ENCODE data around the gene RGS3. TPM values are rescaled to one million over a fixed set of nuclear protein-coding genes. Genes with fewer than 3 reads are reported as not detected.

Gene RGS3
- polyA plus RNA-seq, 1 experiment, result 41.0 TPM

DNA sequence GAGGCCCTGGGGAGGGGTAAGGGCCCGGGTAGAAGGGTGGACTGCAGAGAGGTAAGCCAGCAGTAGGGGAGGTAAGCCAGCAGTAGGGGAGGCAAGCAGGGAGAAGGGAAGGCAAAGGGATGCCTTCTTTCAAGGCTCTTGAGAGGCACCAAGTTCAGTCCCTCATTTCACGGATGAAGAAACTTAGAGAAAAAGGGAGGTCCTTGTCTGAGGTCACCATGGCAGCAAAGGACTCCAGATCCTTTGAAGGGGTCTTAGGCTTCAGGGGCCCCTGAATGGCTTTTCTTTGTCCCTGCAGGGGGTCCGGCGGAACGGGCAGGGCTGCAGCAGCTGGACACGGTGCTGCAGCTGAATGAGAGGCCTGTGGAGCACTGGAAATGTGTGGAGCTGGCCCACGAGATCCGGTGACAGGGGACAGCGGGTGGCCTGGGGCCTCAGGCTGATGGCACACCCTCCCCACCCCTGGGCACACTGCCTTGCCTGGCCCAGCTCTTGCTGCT, 42.6 kb downstream of the RGS3 start:
- CTCF ChIA-PET, result no interaction called here
- H3K27me3 ChIP-seq (ENCODE audit: control insufficient read depth, insufficient read depth, low read length), result no peaks in the 10 kb centered on the region

GRCh38 chr9:113507256-113507655, 43.7 kb downstream of the RGS3 start:
- CTCF ChIA-PET, result no interaction called here
- H3K4me3 ChIP-seq (ENCODE audit: low read depth, low read length), result no peak overlapping the region
- no peak for DNase-seq (ENCODE audit: low read depth, low spot score)
- no peaks in the 10 kb centered on the region; the same call in 1 of the 2 replicates for H3K9me3 ChIP-seq (ENCODE audit: control insufficient read depth, insufficient read depth, low read length)
- no peaks in the 10 kb centered on the region for H3K27me3 ChIP-seq (ENCODE audit: control insufficient read depth, insufficient read depth, low read length)
- TF ChIP-seq, protein P1, sequence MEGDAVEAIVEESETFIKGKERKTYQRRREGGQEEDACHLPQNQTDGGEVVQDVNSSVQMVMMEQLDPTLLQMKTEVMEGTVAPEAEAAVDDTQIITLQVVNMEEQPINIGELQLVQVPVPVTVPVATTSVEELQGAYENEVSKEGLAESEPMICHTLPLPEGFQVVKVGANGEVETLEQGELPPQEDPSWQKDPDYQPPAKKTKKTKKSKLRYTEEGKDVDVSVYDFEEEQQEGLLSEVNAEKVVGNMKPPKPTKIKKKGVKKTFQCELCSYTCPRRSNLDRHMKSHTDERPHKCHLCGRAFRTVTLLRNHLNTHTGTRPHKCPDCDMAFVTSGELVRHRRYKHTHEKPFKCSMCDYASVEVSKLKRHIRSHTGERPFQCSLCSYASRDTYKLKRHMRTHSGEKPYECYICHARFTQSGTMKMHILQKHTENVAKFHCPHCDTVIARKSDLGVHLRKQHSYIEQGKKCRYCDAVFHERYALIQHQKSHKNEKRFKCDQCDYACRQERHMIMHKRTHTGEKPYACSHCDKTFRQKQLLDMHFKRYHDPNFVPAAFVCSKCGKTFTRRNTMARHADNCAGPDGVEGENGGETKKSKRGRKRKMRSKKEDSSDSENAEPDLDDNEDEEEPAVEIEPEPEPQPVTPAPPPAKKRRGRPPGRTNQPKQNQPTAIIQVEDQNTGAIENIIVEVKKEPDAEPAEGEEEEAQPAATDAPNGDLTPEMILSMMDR (IDR thresholded peaks at IDR 0.05; ENCODE audit: low read depth, low read length), result no peak
- POLR2A ChIA-PET, result no interaction called here
- no peak overlapping the region for H3K27ac ChIP-seq (ENCODE audit: low read depth, low read length)

More for the DNA sequence above, 42.6 kb downstream of the RGS3 start:
- DNase-seq (ENCODE audit: low read depth, low spot score), result no peak
- Histone ChIP-seq H3K27ac (ENCODE audit: low read depth, low read length) (no peak overlapping the region), H3K4me3 (ENCODE audit: low read depth, low read length) (no peak overlapping the region), H3K9me3 (ENCODE audit: control insufficient read depth, insufficient read depth, low read length) (no peaks in the 10 kb centered on the region; the same call in 1 of the 2 replicates)
- TF ChIP-seq, protein P1 (IDR thresholded peaks at IDR 0.05; ENCODE audit: low read depth, low read length), result no peak
- POLR2A ChIA-PET, result interaction anchor here (0.5 kb wide), 1 partner anchor 22 kb away, joined by 5 read pairs; no protein-coding TSS in a partner anchor

- Histone ChIP-seq H3K27ac (ENCODE audit: low read depth, low read length) (no peak overlapping the region), H3K27me3 (ENCODE audit: control insufficient read depth, insufficient read depth, low read length) (no peaks in the 10 kb centered on the region), H3K4me3 (ENCODE audit: low read depth, low read length) (no peak overlapping the region), H3K9me3 (ENCODE audit: control insufficient read depth, insufficient read depth, low read length) (no peaks in the 10 kb centered on the region; the same call in 1 of the 2 replicates)
- ChIA-PET CTCF (interaction anchor here (1.4 kb wide), 1 partner anchor 14 kb away, joined by 3 read pairs; no protein-coding TSS in a partner anchor), POLR2A (no interaction called here)
- no peak for DNase-seq (ENCODE audit: low read depth, low spot score)
- TF ChIP-seq, protein P1 (IDR thresholded peaks at IDR 0.05; ENCODE audit: low read depth, low read length), result no peak
Observed at GRCh38 chr9:113508111-113508749, 44.7 kb downstream of the RGS3 start.

DNA sequence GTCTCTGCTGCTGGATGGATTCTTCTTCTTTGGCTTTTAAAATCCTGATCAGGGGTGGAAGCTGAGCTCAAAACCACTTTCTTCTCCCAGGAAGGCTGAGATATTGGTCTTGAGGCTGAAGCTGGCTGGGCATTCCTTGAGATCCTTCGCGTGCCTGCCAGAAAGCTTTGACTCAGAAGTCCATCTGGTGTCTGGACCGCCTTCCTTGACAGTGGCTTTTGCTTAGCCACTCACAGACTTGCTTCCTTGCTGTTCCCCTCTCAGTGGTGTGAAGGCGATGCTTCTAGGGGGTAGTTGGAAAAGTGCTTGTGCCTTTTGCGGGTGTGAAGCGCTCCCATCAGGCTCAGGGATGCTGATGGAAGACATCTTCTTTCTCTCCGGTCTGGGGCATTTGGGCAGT, 45.9 kb downstream of the RGS3 start:
- TF ChIP-seq, protein P1 (IDR thresholded peaks at IDR 0.05; ENCODE audit: low read depth, low read length), result no peak
- no peak overlapping the region for H3K27ac ChIP-seq (ENCODE audit: low read depth, low read length)
- CTCF ChIA-PET, result interaction anchor here (0.8 to 1.4 kb wide), 2 partner anchors 15 to 63 kb away, joined by 3 read pairs; no protein-coding TSS in a partner anchor
- H3K4me3 ChIP-seq (ENCODE audit: low read depth, low read length), result no peak overlapping the region
- DNase-seq (ENCODE audit: low read depth, low spot score), result peak; percentile 52
- peaks cover under 1% of the 10 kb centered on the region for H3K27me3 ChIP-seq (ENCODE audit: control insufficient read depth, insufficient read depth, low read length)
- no peaks in the 10 kb centered on the region; the same call in 1 of the 2 replicates for H3K9me3 ChIP-seq (ENCODE audit: control insufficient read depth, insufficient read depth, low read length)
- POLR2A ChIA-PET, result interaction anchor here (0.8 kb wide), 1 partner anchor 1817 kb away, joined by 4 read pairs; no protein-coding TSS in a partner anchor

- H3K27ac ChIP-seq (ENCODE audit: low read depth, low read length), result no peak overlapping the region
- DNase-seq (ENCODE audit: low read depth, low spot score), result no peak
- H3K27me3 ChIP-seq (ENCODE audit: control insufficient read depth, insufficient read depth, low read length), result peaks cover 3% of the 10 kb centered on the region
- no peaks in the 10 kb centered on the region; the same call in 1 of the 2 replicates for H3K9me3 ChIP-seq (ENCODE audit: control insufficient read depth, insufficient read depth, low read length)
- H3K4me3 ChIP-seq (ENCODE audit: low read depth, low read length), result no peak overlapping the region
- CTCF ChIA-PET, result no interaction called here
- TF ChIP-seq, protein P1 (IDR thresholded peaks at IDR 0.05; ENCODE audit: low read depth, low read length), result no peak
- POLR2A ChIA-PET, result no interaction called here
Observed at GRCh38 chr9:113511047-113511521, 47.6 kb downstream of the RGS3 start.
